OCI-LY1 (cell line): Measurements from ENCODE around the gene NAXD.

Source experiments
- H2AFZ ChIP-seq: fragments of 200-600 bp; sonication (generic), shearing (Covaris generic); 2 replicates; pipeline ENCODE4 v1.6.0; 2014; ENCODE audit warnings: antibody characterized with exemption, mild to moderate bottlenecking, low read length
- H3F3A ChIP-seq: fragments of 200-600 bp; sonication (generic), shearing (Covaris generic); 2 replicates; pipeline ENCODE4 v1.6.0; 2014; ENCODE audit warnings: mild to moderate bottlenecking, antibody characterized with exemption, low read length, moderate library complexity; ENCODE audit not compliant: insufficient read depth
- H3K27ac ChIP-seq: fragments of 200-600 bp; sonication (generic); 2 replicates; pipeline ENCODE4 v1.5.1; 2014; ENCODE audit warnings: low read length, mixed run types, mild to moderate bottlenecking, low read depth; ENCODE audit not compliant: poor library complexity, severe bottlenecking
- H3K27me3 ChIP-seq: fragments of 200-600 bp; sonication (generic); 2 replicates; pipeline ENCODE4 v1.6.0; 2014; ENCODE audit warnings: antibody characterized with exemption, mild to moderate bottlenecking, low read length, moderate library complexity; ENCODE audit not compliant: insufficient read depth
- H3K36me3 ChIP-seq: fragments of 200-600 bp; sonication (generic); 2 replicates; pipeline ENCODE4 v1.6.1; 2014; ENCODE audit warnings: mild to moderate bottlenecking, antibody characterized with exemption, low read length, moderate library complexity, mixed read lengths; ENCODE audit not compliant: insufficient read depth
- H3K4me1 ChIP-seq: fragments of 200-600 bp; sonication (generic); 2 replicates; pipeline ENCODE4 v1.5.1; 2014; ENCODE audit warnings: mild to moderate bottlenecking, low read length, moderate library complexity; ENCODE audit not compliant: insufficient read depth, severe bottlenecking
- H3K4me2 ChIP-seq: fragments of 200-600 bp; sonication (generic), shearing (Covaris generic); 2 replicates; pipeline ENCODE4 v1.6.1; 2014; ENCODE audit warnings: low read length
- H3K4me3 ChIP-seq: fragments of 200-600 bp; sonication (generic); 2 replicates; pipeline ENCODE4 v1.5.1; 2014; ENCODE audit warnings: low read length, low read depth, mild to moderate bottlenecking, mixed read lengths; ENCODE audit not compliant: poor library complexity, severe bottlenecking
- H3K79me2 ChIP-seq: fragments of 200-600 bp; shearing (Covaris generic); 2 replicates; pipeline ENCODE4 v1.6.1; 2016; ENCODE audit warnings: mixed run types, low read length, mixed read lengths; ENCODE audit not compliant: insufficient read depth
- H3K9ac ChIP-seq: fragments of 200-600 bp; sonication (generic), shearing (Covaris generic); 2 replicates; pipeline ENCODE4 v1.6.1; 2014; ENCODE audit warnings: mild to moderate bottlenecking, low read length, mixed read lengths
- H3K9me2 ChIP-seq: fragments of 200-600 bp; sonication (generic), shearing (Covaris generic); 2 replicates; pipeline ENCODE4 v1.6.1; 2014; ENCODE audit warnings: low read depth, mild to moderate bottlenecking, low read length, mixed read lengths
- H3K9me3 ChIP-seq: fragments of 200-600 bp; shearing (Covaris generic); 2 replicates; pipeline ENCODE4 v1.6.1; 2014; ENCODE audit warnings: low read length, mixed read lengths
- H4K20me1 ChIP-seq: fragments of 200-600 bp; sonication (generic), shearing (Covaris generic); 2 replicates; pipeline ENCODE4 v1.6.0; 2016; ENCODE audit warnings: mild to moderate bottlenecking, low read length; ENCODE audit not compliant: insufficient read depth
- EZH2 ChIP-seq: fragments of 200-600 bp; sonication (generic), shearing (Covaris generic); IDR thresholded peaks from 2 replicates; pipeline ENCODE4 v1.8.0; 2017; ENCODE audit warnings: borderline replicate concordance, mixed run types, mild to moderate bottlenecking, antibody characterized with exemption, low read length, moderate library complexity, mixed read lengths
- TF ChIP-seq, protein P1 (sequence below): fragments of 200-600 bp; sonication (generic), shearing (Covaris generic); IDR thresholded peaks from 2 replicates; pipeline ENCODE4 v1.5.1; 2017; ENCODE audit warnings: mild to moderate bottlenecking, antibody characterized with exemption, low read length, moderate library complexity, mixed read lengths

Gene NAXD

DNA sequence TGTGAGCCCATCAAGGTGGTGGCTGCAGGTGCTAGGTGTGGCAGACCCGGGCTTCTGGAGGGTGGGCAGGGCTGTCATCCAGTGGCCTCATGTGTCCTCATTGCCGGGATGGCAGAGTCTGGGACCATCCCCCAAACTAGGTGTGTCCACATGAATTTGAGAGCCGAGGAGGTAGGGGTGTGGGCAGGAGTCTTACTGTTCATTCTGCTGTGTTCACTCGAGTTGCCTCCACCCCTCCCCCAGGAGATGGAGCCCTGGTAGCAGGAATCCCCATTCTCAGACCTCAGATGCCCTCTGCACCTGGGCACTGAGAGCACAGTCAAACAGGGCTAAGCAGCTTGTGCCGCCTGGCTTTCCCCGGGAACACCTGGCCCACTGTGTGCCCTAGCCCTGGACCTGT is 22.4 kb downstream of the NAXD start:
- no peaks in the 10 kb centered on the region for H4K20me1 ChIP-seq
- H3K27ac ChIP-seq, result peak overlapping the region; percentile 78
- H2AFZ ChIP-seq, result no peak overlapping the region
- 0 out of 2 replicates have a peak, but pooled peaks cover 2% of the 10 kb centered on the region for H3F3A ChIP-seq
- H3K9me3 ChIP-seq, result no peaks in the 10 kb centered on the region
- TF ChIP-seq, protein P1, sequence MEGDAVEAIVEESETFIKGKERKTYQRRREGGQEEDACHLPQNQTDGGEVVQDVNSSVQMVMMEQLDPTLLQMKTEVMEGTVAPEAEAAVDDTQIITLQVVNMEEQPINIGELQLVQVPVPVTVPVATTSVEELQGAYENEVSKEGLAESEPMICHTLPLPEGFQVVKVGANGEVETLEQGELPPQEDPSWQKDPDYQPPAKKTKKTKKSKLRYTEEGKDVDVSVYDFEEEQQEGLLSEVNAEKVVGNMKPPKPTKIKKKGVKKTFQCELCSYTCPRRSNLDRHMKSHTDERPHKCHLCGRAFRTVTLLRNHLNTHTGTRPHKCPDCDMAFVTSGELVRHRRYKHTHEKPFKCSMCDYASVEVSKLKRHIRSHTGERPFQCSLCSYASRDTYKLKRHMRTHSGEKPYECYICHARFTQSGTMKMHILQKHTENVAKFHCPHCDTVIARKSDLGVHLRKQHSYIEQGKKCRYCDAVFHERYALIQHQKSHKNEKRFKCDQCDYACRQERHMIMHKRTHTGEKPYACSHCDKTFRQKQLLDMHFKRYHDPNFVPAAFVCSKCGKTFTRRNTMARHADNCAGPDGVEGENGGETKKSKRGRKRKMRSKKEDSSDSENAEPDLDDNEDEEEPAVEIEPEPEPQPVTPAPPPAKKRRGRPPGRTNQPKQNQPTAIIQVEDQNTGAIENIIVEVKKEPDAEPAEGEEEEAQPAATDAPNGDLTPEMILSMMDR, result peak; percentile 18; the same call in 1 of the 2 replicates
- TF ChIP-seq EZH2, result no peak
- H3K4me1 ChIP-seq, result peaks cover 50% of the 10 kb centered on the region
- no peak overlapping the region for H3K4me3 ChIP-seq
- no peak overlapping the region; the same call in 1 of the 2 replicates for H3K4me2 ChIP-seq
- H3K36me3 ChIP-seq, result peaks cover 83% of the 10 kb centered on the region
- H3K9me2 ChIP-seq, result no peaks in the 10 kb centered on the region
- H3K9ac ChIP-seq, result peak overlapping the region; percentile 9; the same call in 1 of the 2 replicates
- no peaks in the 10 kb centered on the region for H3K79me2 ChIP-seq
- H3K27me3 ChIP-seq, result no peaks in the 10 kb centered on the region

GRCh38 chr13:110638257-110638656 is 22.9 kb downstream of the NAXD start:
- 0 out of 2 replicates have a peak, but pooled peaks cover 2% of the 10 kb centered on the region for H3F3A ChIP-seq
- no peaks in the 10 kb centered on the region for H3K9me2 ChIP-seq
- H3K4me1 ChIP-seq, result peaks cover 55% of the 10 kb centered on the region
- H4K20me1 ChIP-seq, result no peaks in the 10 kb centered on the region
- no peaks in the 10 kb centered on the region for H3K27me3 ChIP-seq
- H3K4me2 ChIP-seq, result no peak overlapping the region
- H2AFZ ChIP-seq, result no peak overlapping the region
- peak overlapping the region; percentile 78 for H3K27ac ChIP-seq
- H3K9me3 ChIP-seq, result no peaks in the 10 kb centered on the region
- no peak overlapping the region for H3K9ac ChIP-seq
- H3K4me3 ChIP-seq, result no peak overlapping the region
- H3K36me3 ChIP-seq, result peaks cover 85% of the 10 kb centered on the region
- no peak for TF ChIP-seq EZH2
- TF ChIP-seq, protein P1, result no peak
- H3K79me2 ChIP-seq, result no peaks in the 10 kb centered on the region

- Histone ChIP-seq H3K9me3 (no peaks in the 10 kb centered on the region), H4K20me1 (no peaks in the 10 kb centered on the region), H3F3A (0 out of 2 replicates have a peak, but pooled peaks cover 2% of the 10 kb centered on the region), H3K4me2 (no peak overlapping the region), H3K4me3 (no peak overlapping the region), H2AFZ (no peak overlapping the region), H3K4me1 (peaks cover 64% of the 10 kb centered on the region), H3K79me2 (no peaks in the 10 kb centered on the region), H3K9ac (no peak overlapping the region), H3K27ac (peak overlapping the region; percentile 93), H3K36me3 (peaks cover 91% of the 10 kb centered on the region), H3K27me3 (no peaks in the 10 kb centered on the region), H3K9me2 (no peaks in the 10 kb centered on the region)
- TF ChIP-seq EZH2, result no peak
- TF ChIP-seq, protein P1, result no peak
These were observed 23.8 kb downstream of the NAXD start for GRCh38 chr13:110638814-110639806.
